IPS-18a (cell line): ENCODE measurements around the gene LDB2.

Source experiments
- H3K27ac ChIP-seq: one replicate; pipeline ENCODE4 v1.5.1; 2013; ENCODE audit warnings: low read length
- H3K27me3 ChIP-seq: one replicate; pipeline ENCODE4 v1.6.1; 2013; ENCODE audit warnings: mild to moderate bottlenecking, low read length; ENCODE audit not compliant: control insufficient read depth, insufficient read depth
- H3K36me3 ChIP-seq: one replicate; pipeline ENCODE4 v1.6.1; 2013; ENCODE audit warnings: low read depth, low read length; ENCODE audit not compliant: control insufficient read depth
- H3K4me1 ChIP-seq: one replicate; pipeline ENCODE4 v1.6.1; 2013; ENCODE audit warnings: low read depth, low read length; ENCODE audit not compliant: control insufficient read depth
- H3K4me3 ChIP-seq: one replicate; pipeline ENCODE4 v1.5.1; 2013; ENCODE audit warnings: low read length
- H3K9ac ChIP-seq: one replicate; pipeline ENCODE4 v1.6.1; 2013; ENCODE audit warnings: mild to moderate bottlenecking, low read length, moderate library complexity
- H3K9me3 ChIP-seq: one replicate; pipeline ENCODE4 v1.6.1; 2013; ENCODE audit warnings: low read depth, low read length; ENCODE audit not compliant: control insufficient read depth

The LDB2 gene

DNA sequence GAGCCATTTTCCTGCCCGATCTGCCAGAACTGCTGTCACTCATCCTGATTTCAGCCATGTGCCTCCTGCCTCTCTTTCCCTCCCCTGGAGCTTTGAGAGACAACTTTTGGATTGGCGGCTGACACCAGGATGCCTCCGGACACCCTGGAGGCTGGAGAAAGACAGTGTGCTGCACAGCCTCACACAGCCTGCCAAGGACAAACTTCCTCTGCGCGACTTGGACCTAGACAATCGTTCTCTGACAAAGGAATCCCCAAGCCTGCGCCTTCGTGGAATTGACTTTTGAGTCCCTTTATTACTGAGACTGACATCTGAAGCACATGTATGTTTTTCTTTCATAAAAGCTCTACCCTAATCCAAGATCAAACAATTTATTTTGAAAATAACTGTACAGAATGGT, 10.8 kb upstream of the LDB2 start:
- Histone ChIP-seq H3K9me3 (no peaks in the 10 kb centered on the region), H3K27me3 (no peaks in the 10 kb centered on the region), H3K27ac (no peak overlapping the region), H3K4me1 (peaks cover 27% of the 10 kb centered on the region), H3K4me3 (peak overlapping the region; percentile 20), H3K9ac (no peak overlapping the region), H3K36me3 (no peaks in the 10 kb centered on the region)

DNA sequence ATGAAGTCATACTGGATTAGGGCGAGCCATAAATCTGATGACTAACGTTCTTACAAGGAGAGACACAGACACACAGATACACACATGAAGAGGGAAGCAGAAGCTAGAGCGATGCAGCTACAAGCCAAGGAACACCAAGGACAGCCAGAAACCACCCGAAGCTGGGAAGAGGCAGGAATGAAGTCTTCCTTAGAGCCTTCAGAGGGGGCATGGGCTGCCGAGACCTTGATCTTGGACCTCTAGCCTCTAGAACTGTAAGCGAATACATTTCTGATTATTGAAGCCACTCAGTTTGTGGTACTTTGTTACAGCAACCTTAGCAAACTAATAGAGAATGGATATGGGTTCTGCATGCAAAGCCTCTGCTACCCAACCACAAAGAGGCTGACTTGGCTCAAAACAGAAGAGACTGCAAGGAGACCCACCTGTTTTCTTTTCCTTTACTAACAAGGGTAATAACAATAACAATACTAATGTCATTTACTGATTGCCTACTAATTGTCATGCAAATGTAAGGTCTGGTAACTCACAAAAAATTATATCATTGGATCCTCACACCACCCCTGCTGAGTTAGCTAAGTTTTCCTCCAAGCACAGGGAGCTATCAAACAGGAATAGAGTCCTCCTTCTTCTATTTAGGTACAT, 10.1 kb upstream of the LDB2 start:
- Histone ChIP-seq H3K4me1 (peaks cover 27% of the 10 kb centered on the region), H3K27ac (no peak overlapping the region), H3K36me3 (no peaks in the 10 kb centered on the region), H3K27me3 (no peaks in the 10 kb centered on the region), H3K9me3 (no peaks in the 10 kb centered on the region), H3K9ac (no peak overlapping the region), H3K4me3 (peak overlapping the region; percentile 20)

- Histone ChIP-seq H3K27me3 (no peaks in the 10 kb centered on the region), H3K27ac (no peak overlapping the region), H3K4me3 (no peak overlapping the region), H3K9me3 (no peaks in the 10 kb centered on the region), H3K4me1 (peaks cover 44% of the 10 kb centered on the region), H3K9ac (no peak overlapping the region), H3K36me3 (no peaks in the 10 kb centered on the region)
Observed at GRCh38 chr4:16900325-16900724, 1.9 kb upstream of the LDB2 start.

DNA sequence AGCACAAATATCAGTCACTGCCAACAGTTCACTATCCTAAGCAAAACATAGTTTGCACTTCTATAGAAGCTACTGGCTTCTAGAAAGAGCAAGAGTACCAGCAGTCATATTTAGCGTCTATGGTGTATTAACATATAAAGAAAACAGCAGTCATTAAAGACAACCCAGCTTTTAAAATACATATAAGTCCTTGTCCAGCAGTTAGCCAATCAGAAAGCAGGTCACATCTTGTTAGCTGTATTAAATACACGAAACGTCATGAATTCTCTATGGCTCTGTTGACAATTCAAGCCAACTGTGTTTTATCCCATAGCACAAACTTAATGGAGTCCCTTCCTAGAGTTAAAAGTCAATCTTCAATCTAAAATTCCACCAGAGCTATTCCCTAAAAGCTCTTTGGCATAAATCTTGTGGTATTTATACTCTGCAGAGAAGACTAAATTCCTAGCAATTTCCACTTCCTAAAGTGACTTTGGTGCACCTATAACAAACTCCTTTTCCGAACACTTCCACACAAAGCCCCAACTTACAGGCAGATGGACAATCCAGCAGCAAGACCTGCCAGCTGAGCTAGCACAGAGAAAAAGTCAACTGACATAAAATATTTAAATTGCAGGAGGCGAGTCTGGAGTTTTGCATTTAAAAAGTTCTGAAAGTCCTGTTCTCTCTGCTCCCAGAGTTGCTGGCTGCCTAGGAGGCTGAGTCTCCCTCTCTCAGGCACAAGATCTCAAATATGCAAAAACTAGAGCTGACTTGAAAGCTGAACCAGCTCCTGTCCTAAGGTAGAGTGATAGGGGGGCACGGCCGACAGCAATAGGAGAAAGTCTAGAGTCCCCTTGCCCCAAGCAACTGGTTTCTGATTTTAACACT, 1.3 kb downstream of the LDB2 start:
- Histone ChIP-seq H3K36me3 (no peaks in the 10 kb centered on the region), H3K4me3 (peak overlapping the region; percentile 89), H3K27ac (no peak overlapping the region), H3K9ac (peak overlapping the region; percentile 56), H3K4me1 (peaks cover 76% of the 10 kb centered on the region), H3K27me3 (no peaks in the 10 kb centered on the region), H3K9me3 (no peaks in the 10 kb centered on the region)

- Histone ChIP-seq H3K27me3 (no peaks in the 10 kb centered on the region), H3K9ac (peak overlapping the region; percentile 57), H3K9me3 (no peaks in the 10 kb centered on the region), H3K36me3 (no peaks in the 10 kb centered on the region), H3K4me3 (peak overlapping the region; percentile 89), H3K4me1 (peaks cover 76% of the 10 kb centered on the region), H3K27ac (peak overlapping the region; percentile 75)
Observed at GRCh38 chr4:16894406-16894805, 4.0 kb downstream of the LDB2 start.

DNA sequence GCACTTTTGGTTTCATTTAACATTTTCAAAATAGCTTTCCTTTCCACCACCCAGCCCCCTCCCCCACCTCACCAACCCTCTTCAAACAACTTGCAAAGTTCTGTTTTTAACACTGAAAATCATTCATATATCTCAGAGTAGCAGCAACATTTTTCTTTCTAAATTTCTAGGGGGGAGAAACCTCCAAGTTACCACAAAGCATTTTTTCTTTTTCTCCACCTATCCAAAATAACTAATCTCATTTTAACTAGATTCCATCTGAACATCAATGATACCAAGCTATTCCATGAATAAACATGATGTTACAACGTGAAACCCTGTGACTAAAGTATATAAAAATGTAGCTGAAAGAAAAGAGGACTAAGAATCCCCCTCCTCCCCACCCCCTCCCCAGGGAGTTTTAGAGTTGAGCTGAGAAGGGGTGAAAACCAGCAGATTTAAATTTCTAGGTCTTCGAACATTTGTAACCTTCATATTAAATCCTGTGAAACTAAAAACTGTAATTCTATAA, 5.2 kb downstream of the LDB2 start:
- H3K27ac ChIP-seq, result peak overlapping the region; percentile 75
- peaks cover 69% of the 10 kb centered on the region for H3K4me1 ChIP-seq
- no peaks in the 10 kb centered on the region for H3K27me3 ChIP-seq
- no peaks in the 10 kb centered on the region for H3K36me3 ChIP-seq
- peak overlapping the region; percentile 4 for H3K4me3 ChIP-seq
- no peaks in the 10 kb centered on the region for H3K9me3 ChIP-seq
- peak overlapping the region; percentile 57 for H3K9ac ChIP-seq

- H3K9me3 ChIP-seq, result no peaks in the 10 kb centered on the region
- no peaks in the 10 kb centered on the region for H3K27me3 ChIP-seq
- no peak overlapping the region for H3K27ac ChIP-seq
- no peak overlapping the region for H3K9ac ChIP-seq
- H3K4me1 ChIP-seq, result peaks cover 49% of the 10 kb centered on the region
- no peak overlapping the region for H3K4me3 ChIP-seq
- H3K36me3 ChIP-seq, result no peaks in the 10 kb centered on the region
Observed at GRCh38 chr4:16890651-16891050, 7.8 kb downstream of the LDB2 start.

GRCh38 chr4:16889945-16890344, 8.5 kb downstream of the LDB2 start:
- Histone ChIP-seq H3K27me3 (no peaks in the 10 kb centered on the region), H3K4me1 (peaks cover 42% of the 10 kb centered on the region), H3K27ac (no peak overlapping the region), H3K4me3 (no peak overlapping the region), H3K9me3 (no peaks in the 10 kb centered on the region), H3K36me3 (no peaks in the 10 kb centered on the region), H3K9ac (no peak overlapping the region)

GRCh38 chr4:16887887-16888286, 10.6 kb downstream of the LDB2 start:
- Histone ChIP-seq H3K4me3 (no peak overlapping the region), H3K9me3 (no peaks in the 10 kb centered on the region), H3K9ac (no peak overlapping the region), H3K4me1 (peaks cover 22% of the 10 kb centered on the region), H3K27ac (no peak overlapping the region), H3K27me3 (no peaks in the 10 kb centered on the region), H3K36me3 (no peaks in the 10 kb centered on the region)

GRCh38 chr4:16884673-16885460, 13.6 kb downstream of the LDB2 start:
- H3K9ac ChIP-seq, result no peak overlapping the region
- H3K27me3 ChIP-seq, result no peaks in the 10 kb centered on the region
- H3K36me3 ChIP-seq, result no peaks in the 10 kb centered on the region
- no peak overlapping the region for H3K4me3 ChIP-seq
- no peaks in the 10 kb centered on the region for H3K4me1 ChIP-seq
- no peak overlapping the region for H3K27ac ChIP-seq
- no peaks in the 10 kb centered on the region for H3K9me3 ChIP-seq

DNA sequence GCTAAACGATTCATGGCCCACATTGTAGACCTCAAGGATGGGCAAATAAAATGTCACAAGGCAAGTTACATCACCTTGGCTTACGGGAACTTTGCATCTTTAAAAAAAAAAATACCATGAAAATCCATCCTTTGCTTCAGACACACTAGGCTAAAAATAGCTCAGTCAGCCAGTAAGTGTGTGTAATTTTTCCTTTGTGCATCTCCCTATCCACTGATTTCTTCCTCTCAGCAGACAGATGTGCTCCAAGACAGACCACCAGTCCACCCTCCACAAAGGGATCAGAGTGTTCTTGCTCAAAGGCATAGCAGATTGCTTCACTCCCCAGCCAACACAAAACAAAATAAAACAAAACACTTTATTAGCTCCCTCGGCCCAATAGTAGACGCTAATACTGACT, 14.6 kb downstream of the LDB2 start:
- Histone ChIP-seq H3K9me3 (no peaks in the 10 kb centered on the region), H3K27ac (no peak overlapping the region), H3K36me3 (no peaks in the 10 kb centered on the region), H3K27me3 (no peaks in the 10 kb centered on the region), H3K4me3 (no peak overlapping the region), H3K9ac (no peak overlapping the region), H3K4me1 (no peaks in the 10 kb centered on the region)
